HG02885 (cell line): ENCODE results near the gene MRC2.
"Not testable (repeated sequence)": the region's sequence is repeated elsewhere in the genome, so short reads cannot be mapped to it uniquely, and the experiment has no call there.

Experiments
- ATAC-seq: cut with Tn5 transposase; IDR thresholded peaks from one replicate; pipeline ENCODE4 v1.9.1; 2021; ENCODE audit warnings: mild to moderate bottlenecking; ENCODE audit not compliant: unreplicated experiment, poor library complexity

The MRC2 gene

GRCh38 chr17:62695093-62695738 lies 67.7 kb downstream of the MRC2 start:
- ATAC-seq: not testable (repeated sequence)

- no peak for ATAC-seq
Observed at GRCh38 chr17:62696256-62696655, 68.8 kb downstream of the MRC2 start.

DNA sequence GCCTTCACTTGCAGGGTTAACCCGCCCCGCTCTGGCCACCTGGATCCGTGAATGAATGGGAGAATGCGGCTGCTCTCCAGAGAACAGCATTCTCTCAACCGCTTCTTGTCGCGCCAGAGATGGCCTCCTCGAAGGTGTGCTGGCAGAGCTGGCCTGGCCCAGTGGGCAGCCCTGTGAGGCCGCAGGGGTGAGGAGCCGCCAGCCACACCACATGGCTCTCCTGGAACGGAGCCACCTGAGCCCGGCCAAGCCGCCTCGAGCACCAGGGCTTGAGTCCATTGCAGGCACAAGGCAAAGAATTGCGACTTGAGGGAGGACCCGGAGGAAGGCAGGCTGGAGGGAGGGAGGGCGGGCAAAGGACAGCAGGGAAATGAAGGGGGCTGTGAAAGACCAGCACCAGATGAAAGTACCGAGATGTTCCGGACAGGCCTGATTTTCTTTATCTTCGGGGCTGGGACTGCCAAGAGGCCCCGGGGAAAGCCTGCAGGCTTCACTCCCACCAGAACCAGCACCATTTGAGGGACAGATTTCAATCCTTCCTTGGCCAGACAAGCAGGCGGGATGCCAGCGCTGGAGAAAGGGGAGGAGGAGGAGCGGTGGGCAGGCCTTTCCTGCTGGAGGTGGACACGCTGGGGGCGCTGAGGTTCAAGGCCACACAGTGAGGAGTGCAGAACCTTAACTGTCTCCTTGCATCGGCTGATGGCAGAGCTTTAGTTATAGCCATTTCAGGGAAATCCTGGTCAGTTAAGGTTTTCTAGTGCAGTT lies 69.4 kb downstream of the MRC2 start:
- no peak for ATAC-seq

DNA sequence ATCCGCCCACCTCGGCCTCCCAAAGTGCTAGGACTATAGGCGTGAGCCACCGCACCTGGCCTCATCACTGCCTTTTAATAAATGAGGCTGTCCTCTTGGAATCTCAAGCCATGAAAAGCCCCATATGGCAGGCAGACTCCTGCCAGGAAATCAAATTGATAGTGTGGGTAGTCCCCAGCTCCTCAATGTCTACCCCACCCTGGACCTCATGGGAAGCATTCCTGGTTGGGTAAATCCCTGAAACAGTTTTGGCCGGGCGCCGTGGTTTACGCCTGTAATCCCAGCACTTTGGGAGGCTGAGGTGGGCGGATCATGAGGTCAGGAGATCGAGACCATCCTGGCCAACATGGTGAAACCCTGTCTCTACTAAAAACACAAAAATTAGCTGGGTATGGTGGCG lies 71.0 kb downstream of the MRC2 start:
- ATAC-seq: not testable (repeated sequence)

DNA sequence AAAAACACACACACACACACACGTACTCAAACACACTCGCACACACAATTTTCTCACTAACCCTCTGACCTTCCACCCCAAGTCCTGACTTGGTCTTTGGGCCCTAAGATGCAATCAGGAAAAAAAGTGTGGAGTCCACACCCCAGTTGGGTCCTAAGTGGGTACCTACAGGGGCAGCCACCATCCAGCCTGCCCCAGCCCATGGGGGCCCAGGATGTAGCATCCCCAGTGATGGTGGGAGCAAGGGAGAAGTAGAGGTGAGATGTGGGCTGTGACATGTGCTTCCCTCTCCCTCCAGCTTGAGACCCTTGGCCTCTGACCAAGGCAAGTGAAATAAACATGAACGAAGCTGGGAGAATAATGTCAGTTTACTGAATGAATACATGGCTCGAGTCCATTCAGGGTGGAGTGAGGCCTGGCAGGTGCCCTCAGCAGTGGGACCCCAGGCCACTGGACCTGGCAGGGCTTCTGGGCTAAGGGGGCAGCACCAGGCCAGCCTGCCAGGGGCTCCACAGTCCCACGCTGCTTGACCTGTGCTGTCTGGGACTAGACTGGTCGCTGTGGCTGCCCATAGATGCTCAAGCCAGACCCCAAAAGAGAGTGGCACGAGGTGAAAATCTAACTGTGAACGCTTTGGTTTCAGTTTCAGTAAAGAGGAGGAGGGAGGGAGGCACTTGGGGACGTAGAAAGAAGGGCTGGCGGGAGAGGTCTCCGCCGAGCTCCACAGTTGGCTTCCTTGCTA lies 73.7 kb downstream of the MRC2 start:
- no peak for ATAC-seq

DNA sequence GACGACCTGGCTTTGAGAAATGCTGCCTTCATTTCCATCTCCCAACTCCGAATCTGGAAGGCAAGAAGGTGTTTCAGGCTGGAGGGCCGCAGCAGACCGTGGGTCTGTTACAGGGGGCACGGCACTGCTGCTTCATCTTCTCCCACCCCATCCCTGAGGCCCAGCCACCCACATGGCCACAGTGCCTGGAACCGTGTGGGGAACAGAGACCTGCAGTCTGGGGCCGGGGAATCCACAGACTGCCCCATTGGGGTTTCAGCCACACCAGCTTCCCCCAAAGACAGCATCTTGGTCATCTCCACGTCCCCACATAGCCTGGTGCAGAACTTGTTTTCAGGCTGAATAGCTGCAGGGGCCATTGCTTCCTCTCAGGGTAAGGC lies 74.2 kb downstream of the MRC2 start:
- ATAC-seq: no peak

DNA sequence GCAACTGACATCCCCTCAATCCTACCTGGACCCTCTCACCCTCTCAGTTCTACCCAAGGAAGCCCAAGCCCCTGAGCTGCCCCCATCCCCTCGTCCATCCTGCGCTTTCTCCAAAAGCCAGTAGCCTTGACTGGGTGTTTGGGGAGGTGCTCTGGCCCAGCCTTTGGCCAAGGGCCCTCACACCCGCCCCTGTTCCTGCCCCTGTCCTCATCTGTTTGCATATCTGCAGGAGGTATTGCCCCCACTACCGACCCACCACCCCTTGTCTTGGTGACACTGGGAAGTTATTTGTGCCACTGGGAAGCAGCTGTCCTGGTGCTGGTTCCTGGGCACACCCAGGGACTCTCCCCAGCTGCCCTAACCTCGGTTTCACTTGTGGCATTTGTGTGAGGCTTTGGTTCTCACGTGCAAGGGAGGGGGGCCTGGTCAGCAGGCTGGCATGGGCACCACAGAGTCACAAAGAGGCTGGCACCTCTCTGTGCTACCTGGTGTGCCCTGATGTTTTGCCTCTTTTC lies 75.3 kb downstream of the MRC2 start:
- no peak for ATAC-seq

GRCh38 chr17:62703261-62703775 lies 75.8 kb downstream of the MRC2 start:
- ATAC-seq: no peak

- peak; percentile 93 for ATAC-seq
Observed at GRCh38 chr17:62703776-62704380, 76.4 kb downstream of the MRC2 start.

GRCh38 chr17:62704381-62704971 lies 77.0 kb downstream of the MRC2 start:
- ATAC-seq: no peak

DNA sequence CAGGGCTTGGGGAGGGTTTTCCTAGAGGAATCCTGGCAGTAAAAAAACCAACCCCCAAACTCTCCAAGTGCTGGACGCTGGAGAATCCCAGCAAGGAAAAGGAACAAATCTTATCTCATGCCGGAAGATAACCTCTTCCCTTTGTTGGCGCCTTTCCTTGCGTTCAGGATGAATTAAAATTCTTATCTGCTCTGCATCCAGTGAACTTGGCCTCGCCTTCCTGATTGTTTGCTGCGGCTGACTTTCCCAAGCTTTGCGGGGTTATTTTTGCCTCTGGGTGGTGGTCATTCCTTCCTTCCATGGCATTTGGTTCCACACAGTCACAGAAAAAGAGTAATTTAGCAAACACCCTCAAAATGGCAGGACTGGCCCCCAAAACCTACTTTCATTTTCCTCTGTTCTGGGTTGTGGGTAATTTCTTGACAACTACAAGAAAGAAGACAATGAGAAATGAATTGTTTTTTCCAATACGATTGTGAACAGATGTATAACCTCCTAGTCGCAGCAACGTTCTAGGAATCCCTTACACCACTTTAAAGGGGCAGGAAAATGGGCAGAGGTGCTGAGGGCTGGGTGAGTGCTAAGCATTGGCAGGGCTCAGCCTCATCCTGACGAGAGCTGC lies 77.8 kb downstream of the MRC2 start:
- no peak for ATAC-seq

- no peak for ATAC-seq
Observed at GRCh38 chr17:62705778-62706597, 78.5 kb downstream of the MRC2 start.

DNA sequence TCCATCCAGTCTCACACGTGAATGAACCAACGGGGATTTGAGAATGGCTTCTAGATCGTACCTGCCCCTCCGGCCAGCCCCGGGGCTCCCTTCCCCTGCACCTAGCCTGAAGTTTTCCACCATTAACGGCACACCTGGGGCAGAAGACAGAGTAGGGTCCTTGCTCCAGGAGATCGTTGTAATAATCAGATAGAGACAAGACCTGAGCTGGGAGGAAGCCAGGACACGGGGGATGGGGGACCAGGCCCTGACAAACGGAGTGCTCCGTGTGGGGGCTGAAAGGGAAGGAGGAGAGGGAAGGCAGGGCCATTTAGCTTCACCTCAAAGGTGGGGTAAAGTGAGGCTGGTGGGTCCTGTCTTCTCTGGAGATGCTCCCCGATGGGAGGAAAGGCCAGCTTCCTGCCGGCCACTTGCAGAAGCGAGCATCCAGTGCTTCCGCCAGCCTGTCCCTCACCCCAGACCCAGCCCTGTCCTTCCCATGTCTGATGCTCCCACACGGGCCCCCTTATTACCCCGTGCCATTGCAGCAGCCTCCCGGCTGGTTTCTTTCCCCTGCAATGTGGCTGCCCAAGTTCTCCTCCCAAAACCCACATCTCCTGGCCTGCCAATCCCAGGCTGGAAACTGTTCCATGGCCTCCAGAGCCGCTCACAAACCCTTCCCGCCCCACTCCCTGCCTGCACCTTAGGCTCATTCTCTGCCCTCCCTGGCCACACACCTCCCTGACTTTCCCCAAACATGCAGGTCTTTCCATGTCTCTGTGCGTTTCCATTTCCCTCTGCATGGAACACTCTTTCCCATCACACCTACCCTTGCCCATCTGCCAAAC lies 79.3 kb downstream of the MRC2 start:
- no peak for ATAC-seq

GRCh38 chr17:62707425-62707739 lies 79.9 kb downstream of the MRC2 start:
- no peak for ATAC-seq

- no peak for ATAC-seq
Observed at GRCh38 chr17:62708587-62708986, 81.1 kb downstream of the MRC2 start.

DNA sequence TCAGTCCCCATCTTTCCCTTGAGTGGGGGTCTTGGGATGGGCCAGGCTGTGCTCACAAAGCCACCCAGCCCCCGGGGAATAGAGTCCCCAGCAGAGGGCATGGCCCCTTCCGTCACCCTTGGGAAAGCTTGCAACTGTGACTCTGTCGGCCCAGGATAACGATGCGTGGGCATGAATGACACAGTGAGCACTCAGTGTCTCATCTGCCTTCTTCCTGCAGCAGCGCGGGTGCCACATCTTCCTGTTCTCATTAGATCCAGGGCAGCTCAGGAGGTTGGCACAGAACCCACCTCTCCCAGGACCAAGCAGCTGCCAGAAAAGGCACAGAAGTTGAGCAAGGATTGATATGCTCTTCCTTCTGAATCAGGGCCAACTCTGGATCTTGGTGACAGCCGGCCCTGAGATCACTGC lies 84.7 kb downstream of the MRC2 start:
- ATAC-seq: no peak

DNA sequence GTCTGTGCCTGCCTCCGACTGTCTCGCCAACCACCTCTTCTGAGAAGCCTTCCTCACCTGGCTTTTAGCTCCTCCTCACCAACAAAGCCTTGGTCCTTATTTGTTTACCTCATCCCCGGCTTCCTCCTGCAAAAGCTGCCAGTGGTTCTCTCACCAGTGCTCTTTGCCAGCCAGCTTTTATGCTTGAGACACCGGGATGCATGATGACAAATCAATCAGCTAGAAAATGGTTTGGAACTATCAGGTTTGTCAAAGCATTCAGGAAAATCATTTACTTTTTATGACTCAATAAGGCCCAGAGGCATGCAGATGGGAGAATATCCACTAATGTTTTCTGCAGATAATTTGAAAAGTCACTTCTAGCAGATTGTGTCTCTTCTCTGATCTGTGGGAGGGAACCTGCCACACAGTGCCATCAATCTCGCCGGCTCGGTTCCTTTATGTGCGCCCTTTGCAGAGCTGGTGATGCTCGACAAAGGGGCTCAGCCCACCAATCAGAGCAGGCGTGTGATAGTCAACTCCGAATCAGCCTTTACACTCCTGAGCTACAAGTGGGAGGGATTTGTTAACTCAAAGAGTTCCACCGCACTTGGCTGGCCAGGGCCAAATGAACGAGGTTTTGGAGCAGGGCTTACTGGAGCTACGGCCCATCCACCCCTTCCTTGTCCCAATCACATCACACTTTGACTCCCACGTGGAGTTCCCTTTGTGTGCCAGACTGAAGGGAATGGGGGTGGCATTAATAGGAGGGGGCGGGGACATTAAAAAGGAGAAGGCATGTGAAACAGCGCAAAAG lies 85.8 kb downstream of the MRC2 start:
- no peak for ATAC-seq
